Uterus (tissue), 2 donors: ENCODE measurements around the gene PIEZO2.

ENCODE experiments used
- POLR2A ChIP-seq, 2 donors: fragments of 450-650 bp; IDR thresholded peaks; one replicate each; pipeline ENCODE4 v1.6.1; 2016; ENCODE audit warnings: antibody characterized with exemption in 2 of 2, mild to moderate bottlenecking in 1 of 2, moderate library complexity in 1 of 2
- TF ChIP-seq, protein P1 (sequence below), 4 experiments: fragments of 200-600 bp in 2 of 4; fragments of 450-650 bp in 2 of 4; sonication (generic) in 2 of 4; IDR thresholded peaks; one replicate each; pipeline ENCODE4 v1.5.1; 2016 to 2019; ENCODE audit warnings: antibody characterized with exemption in 4 of 4, mild to moderate bottlenecking in 2 of 4, moderate library complexity in 1 of 4

DNA sequence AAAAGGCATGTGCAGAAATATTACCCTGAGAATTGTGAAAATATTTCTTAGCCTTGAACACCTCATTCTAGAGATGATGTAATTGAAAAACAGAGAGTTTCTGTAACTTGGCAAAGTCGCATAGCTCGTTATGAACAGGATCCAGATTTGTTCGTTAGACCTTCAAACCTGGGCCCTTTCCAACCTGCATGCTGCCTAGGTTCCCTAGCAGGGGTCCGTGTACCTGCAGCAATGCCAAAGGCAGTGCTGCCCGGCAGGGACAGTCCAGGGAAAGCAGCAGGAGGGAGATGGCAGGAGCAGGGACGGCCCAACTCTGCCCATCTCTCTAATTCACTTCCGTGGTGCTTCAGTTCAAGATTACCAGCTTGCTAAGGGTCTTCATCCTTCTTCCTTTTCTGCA is 12.0 kb downstream of the PIEZO2 start:
- TF ChIP-seq, protein P1, sequence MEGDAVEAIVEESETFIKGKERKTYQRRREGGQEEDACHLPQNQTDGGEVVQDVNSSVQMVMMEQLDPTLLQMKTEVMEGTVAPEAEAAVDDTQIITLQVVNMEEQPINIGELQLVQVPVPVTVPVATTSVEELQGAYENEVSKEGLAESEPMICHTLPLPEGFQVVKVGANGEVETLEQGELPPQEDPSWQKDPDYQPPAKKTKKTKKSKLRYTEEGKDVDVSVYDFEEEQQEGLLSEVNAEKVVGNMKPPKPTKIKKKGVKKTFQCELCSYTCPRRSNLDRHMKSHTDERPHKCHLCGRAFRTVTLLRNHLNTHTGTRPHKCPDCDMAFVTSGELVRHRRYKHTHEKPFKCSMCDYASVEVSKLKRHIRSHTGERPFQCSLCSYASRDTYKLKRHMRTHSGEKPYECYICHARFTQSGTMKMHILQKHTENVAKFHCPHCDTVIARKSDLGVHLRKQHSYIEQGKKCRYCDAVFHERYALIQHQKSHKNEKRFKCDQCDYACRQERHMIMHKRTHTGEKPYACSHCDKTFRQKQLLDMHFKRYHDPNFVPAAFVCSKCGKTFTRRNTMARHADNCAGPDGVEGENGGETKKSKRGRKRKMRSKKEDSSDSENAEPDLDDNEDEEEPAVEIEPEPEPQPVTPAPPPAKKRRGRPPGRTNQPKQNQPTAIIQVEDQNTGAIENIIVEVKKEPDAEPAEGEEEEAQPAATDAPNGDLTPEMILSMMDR (IDR thresholded peaks at IDR 0.05) = no peak
- TF ChIP-seq POLR2A (IDR thresholded peaks at IDR 0.05) = no peak
